Cardiac ventricle fibroblast (primary cell): ENCODE results near the gene ZNF175. TPM values are rescaled to one million over a fixed set of nuclear protein-coding genes. Genes with fewer than 3 reads are reported as not detected.

Source experiments
- total RNA-seq: library from RNA; depleted of rRNA; stranded (reverse); fragments of >200 nt; gene quantifications from 2 replicates; pipeline ENCODE4 v1.2.3, GENCODE V29; 2015

Gene ZNF175
- 4.3 and 6.6 TPM in 2 replicates for total RNA-seq

DNA sequence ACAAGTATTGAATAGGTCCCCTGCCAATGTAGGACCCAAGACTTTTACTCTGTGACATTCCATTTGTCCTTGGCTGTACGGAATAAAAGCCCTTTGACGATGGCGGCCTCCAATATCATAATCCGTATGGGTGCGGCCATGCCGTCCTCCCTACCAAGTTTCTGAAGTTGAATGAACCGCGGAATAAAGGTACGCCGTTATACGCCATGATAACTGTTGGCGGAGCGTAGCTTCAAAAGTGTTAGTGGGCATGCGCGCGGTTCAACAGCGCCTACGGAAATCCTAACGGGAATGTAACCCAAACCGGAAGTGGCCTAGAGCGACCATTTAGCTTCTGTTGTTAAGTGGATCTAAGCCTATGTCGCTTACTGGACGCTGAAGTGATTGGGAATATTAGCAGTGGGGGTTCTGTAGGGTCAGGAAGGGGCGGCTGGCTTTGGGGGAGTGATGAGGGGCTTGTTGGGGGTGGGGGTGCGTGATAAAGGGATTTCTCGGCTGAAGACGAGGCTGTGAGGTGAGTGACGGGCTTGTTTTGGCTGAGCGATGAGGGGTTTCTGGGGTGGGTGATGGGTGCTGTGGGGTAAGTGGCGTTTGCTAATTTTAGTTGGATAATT lies at the start of gene ZNF175:
ZNF175 (plus strand) TSS at position 322 of the 614 bp plus-strand sequence. CDS start 2,047 bp downstream, outside the sequence.

DNA sequence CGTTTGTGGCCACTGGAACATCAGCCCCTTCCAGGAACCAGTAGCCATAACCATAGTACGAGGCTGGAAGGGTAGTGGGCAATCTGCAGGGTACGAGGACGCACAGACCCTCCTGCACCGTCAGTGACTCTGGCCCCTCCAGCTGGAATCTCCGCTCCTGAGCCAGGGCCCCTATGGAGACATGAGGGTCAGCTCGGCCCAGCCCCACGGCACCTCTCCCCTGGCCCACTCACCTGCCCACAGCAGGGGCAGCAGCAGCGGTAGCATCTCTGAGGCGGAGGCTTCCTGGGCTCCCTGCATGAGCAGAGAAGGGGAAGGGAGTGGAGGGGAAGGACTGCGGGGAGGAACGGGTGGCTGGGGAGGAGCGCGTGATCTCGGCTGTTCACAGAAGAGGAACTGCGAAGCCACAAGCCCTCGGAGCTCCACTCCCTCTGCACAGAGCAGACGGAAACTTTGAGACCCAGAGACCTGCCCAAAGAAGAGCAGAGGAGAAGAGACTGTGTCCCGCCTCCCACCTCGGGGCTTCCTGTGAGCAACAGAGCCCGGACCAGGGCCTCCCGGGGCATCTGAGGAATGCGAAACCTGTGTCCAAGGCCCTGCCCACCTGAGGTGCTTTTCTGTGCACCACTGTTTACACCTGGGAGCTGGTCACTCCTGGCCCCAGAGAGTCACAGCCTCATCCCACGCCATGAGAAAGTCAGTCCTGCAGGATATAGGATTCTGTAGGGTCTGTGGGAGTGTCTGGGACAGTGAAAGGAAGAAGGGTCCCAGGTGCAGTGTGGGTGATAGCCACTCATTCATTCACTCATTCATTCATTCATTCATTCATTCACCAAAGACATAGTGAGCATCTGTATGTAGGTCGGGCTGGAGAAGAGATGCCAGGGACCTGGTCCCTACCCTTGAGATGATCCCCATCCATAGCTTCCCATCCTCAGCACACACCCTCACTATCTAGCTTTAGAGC lies 39.5 kb upstream of the ZNF175 start, which contains the start of gene SIGLEC6:
SIGLEC6 (minus strand) TSS at position 322 of the 967 bp plus-strand sequence; CDS start at position 300, 22 bp downstream.

DNA sequence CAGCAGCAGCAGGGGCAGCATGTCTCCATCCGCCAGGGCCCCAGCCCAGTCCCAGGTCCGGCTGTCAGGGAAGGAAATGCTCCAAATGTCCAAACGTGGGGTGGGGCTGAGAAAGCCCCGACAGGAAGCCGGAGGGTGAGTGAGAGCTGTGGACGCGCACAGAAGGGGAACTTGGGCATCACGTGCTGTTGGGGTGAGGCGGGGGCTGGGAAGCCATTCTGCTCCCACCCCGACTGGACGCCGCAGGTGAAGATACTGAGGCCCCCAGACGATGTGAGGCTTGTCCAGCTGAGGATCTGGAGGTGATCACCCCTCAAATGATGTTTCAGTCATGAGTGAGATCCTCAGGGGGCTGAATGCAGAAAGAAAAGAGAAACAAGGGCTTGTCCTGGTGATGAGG lies 59.2 kb downstream of the ZNF175 start, which contains the start of gene SIGLEC5:
SIGLEC5 (minus strand) TSS at position 87 of the 400 bp plus-strand sequence; CDS start at position 21, 66 bp downstream.

Other genes starting within 250 kb of the ZNF175 start
- gene VSIG10L, start 229.1 kb upstream of the ZNF175 start, total RNA-seq = 0.31 and 0.98 TPM in 2 replicates
- 183 and 207 TPM in 2 replicates for gene ETFB, start 204.9 kb upstream of the ZNF175 start, total RNA-seq
- gene CLDND2, start 202.3 kb upstream of the ZNF175 start, total RNA-seq = not detected in 2 replicates
- not detected in 2 replicates for gene NKG7, start 198.6 kb upstream of the ZNF175 start, total RNA-seq
- gene LIM2, start 183.3 kb upstream of the ZNF175 start, total RNA-seq = not detected in 2 replicates
- gene C19orf84, start 180.7 kb upstream of the ZNF175 start, total RNA-seq = 0.20 TPM in 1 of 2 replicates, not detected in the other
- not detected in 2 replicates for gene SIGLEC10, start 153.6 kb upstream of the ZNF175 start, total RNA-seq
- gene SIGLEC8, start 112.8 kb upstream of the ZNF175 start, total RNA-seq = not detected in 2 replicates
- not detected in 2 replicates for gene CEACAM18, start 92.7 kb upstream of the ZNF175 start, total RNA-seq
- gene SIGLEC12, start 69.5 kb upstream of the ZNF175 start, total RNA-seq = not detected in 2 replicates
- gene SIGLEC6, start 39.6 kb upstream of the ZNF175 start, total RNA-seq = not detected in 2 replicates
- gene SIGLEC5, start 59.1 kb downstream of the ZNF175 start, total RNA-seq = not detected in 2 replicates
- not detected in 2 replicates for gene SIGLEC14, start 75.5 kb downstream of the ZNF175 start, total RNA-seq
- 4.9 and 6.6 TPM in 2 replicates for gene SPACA6, start 122.0 kb downstream of the ZNF175 start, total RNA-seq
- not detected in 2 replicates for gene HAS1, start 152.7 kb downstream of the ZNF175 start, total RNA-seq
- gene FPR1, start 180.6 kb downstream of the ZNF175 start, total RNA-seq = 0.44 TPM in 1 of 2 replicates, not detected in the other
- 0.44 TPM in 1 of 2 replicates, not detected in the other for gene FPR2, start 189.9 kb downstream of the ZNF175 start, total RNA-seq
- 0.44 TPM in 1 of 2 replicates, not detected in the other for gene FPR3, start 223.9 kb downstream of the ZNF175 start, total RNA-seq